Measurements from ENCODE around the gene ARHGEF37. TPM values are rescaled to one million over a fixed set of nuclear protein-coding genes. Genes with fewer than 3 reads are reported as not detected.
"Not testable (repeated sequence)": the region's sequence is repeated elsewhere in the genome, so short reads cannot be mapped to it uniquely, and the experiment has no call there.

ARHGEF37 gene
- total and polyA plus RNA-seq, 4 donors: 0.71 to 6.1 (median 2.7) TPM

- Histone ChIP-seq H3K27me3 (ENCODE audit: control insufficient read depth in 4 of 4, insufficient read depth in 4 of 4, low read length in 3 of 4) (no peaks in the 10 kb centered on the region), H3K9ac (ENCODE audit: low read depth in 1 of 2, low read length in 2 of 2) (no peak overlapping the region), H3K9me3 (ENCODE audit: control insufficient read depth in 4 of 4, low read length in 3 of 4) (no peaks in the 10 kb centered on the region), H3K4me3 (ENCODE audit: low read depth in 1 of 3, low read length in 3 of 3) (no peak overlapping the region), H3K4me1 (ENCODE audit: control insufficient read depth in 4 of 4, insufficient read depth in 4 of 4, low read length in 3 of 4) (no peaks in the 10 kb centered on the region), H3K27ac (ENCODE audit: low read depth in 1 of 2, low read length in 2 of 2) (no peak overlapping the region), H3K36me3 (ENCODE audit: control insufficient read depth in 4 of 4, insufficient read depth in 3 of 4, low read depth in 1 of 4, low read length in 3 of 4) (peaks cover 0 to 4% (median 2%) of the 10 kb centered on the region in 4 donors)
- TF ChIP-seq RXRA (IDR thresholded peaks at IDR 0.05): no peak
- peak; percentile 15 for TF ChIP-seq NR2F2 (IDR thresholded peaks at IDR 0.05)
- 88% methylated on average over 2 of the region's 2 CpGs for WGBS
- DNase-seq (ENCODE audit: low spot score): no peak
Measured at GRCh38 chr5:149596712-149597111, 15.4 kb downstream of the ARHGEF37 start.

- no peak for TF ChIP-seq FOXA2 (IDR thresholded peaks at IDR 0.05)
- no peak for TF ChIP-seq JUND (IDR thresholded peaks at IDR 0.05)
- no peak for TF ChIP-seq GABPA (IDR thresholded peaks at IDR 0.05 in 1 of 2, conservative IDR thresholded peaks at IDR 0.05 in 1 of 2)
- no peak for TF ChIP-seq RXRA (IDR thresholded peaks at IDR 0.05)
- TF ChIP-seq HNF4G (IDR thresholded peaks at IDR 0.05): no peak
- no peak for TF ChIP-seq REST (IDR thresholded peaks at IDR 0.05)
- Histone ChIP-seq H3K9me3 (ENCODE audit: control insufficient read depth in 4 of 4, low read length in 3 of 4) (no peaks in the 10 kb centered on the region), H3K4me1 (ENCODE audit: control insufficient read depth in 4 of 4, insufficient read depth in 4 of 4, low read length in 3 of 4) (no peaks in the 10 kb centered on the region), H3K4me3 (ENCODE audit: low read depth in 1 of 3, low read length in 3 of 3) (no peak overlapping the region), H3K27me3 (ENCODE audit: control insufficient read depth in 4 of 4, insufficient read depth in 4 of 4, low read length in 3 of 4) (no peaks in the 10 kb centered on the region), H3K27ac (ENCODE audit: low read depth in 1 of 2, low read length in 2 of 2) (no peak overlapping the region), H3K9ac (ENCODE audit: low read depth in 1 of 2, low read length in 2 of 2) (no peak overlapping the region), H3K36me3 (ENCODE audit: control insufficient read depth in 4 of 4, insufficient read depth in 3 of 4, low read depth in 1 of 4, low read length in 3 of 4) (peaks cover 0 to 4% (median 2%) of the 10 kb centered on the region in 4 donors)
- no peak for DNase-seq (ENCODE audit: low spot score)
- WGBS: 96% methylated on average over 7 of the region's 7 CpGs
Measured at GRCh38 chr5:149597618-149598017, 16.3 kb downstream of the ARHGEF37 start.

GRCh38 chr5:149598234-149598633 is 16.9 kb downstream of the ARHGEF37 start:
- not testable (repeated sequence) for H3K27ac ChIP-seq (ENCODE audit: low read depth in 1 of 2, low read length in 2 of 2); H3K4me1 ChIP-seq (ENCODE audit: control insufficient read depth in 4 of 4, insufficient read depth in 4 of 4, low read length in 3 of 4); H3K9me3 ChIP-seq (ENCODE audit: control insufficient read depth in 4 of 4, low read length in 3 of 4); H3K36me3 ChIP-seq (ENCODE audit: control insufficient read depth in 4 of 4, insufficient read depth in 3 of 4, low read depth in 1 of 4, low read length in 3 of 4); H3K4me3 ChIP-seq (ENCODE audit: low read depth in 1 of 3, low read length in 3 of 3); H3K27me3 ChIP-seq (ENCODE audit: control insufficient read depth in 4 of 4, insufficient read depth in 4 of 4, low read length in 3 of 4); H3K9ac ChIP-seq (ENCODE audit: low read depth in 1 of 2, low read length in 2 of 2); DNase-seq (ENCODE audit: low spot score)
- WGBS: 90% methylated on average over 2 of the region's 2 CpGs

- WGBS: 98% methylated on average over 3 of the region's 3 CpGs
- no peak for TF ChIP-seq MAX (IDR thresholded peaks at IDR 0.05)
- no peak for TF ChIP-seq ATF3 (IDR thresholded peaks at IDR 0.05)
- no peak for TF ChIP-seq FOXA1 (IDR thresholded peaks at IDR 0.05)
- no peak for TF ChIP-seq YY1 (IDR thresholded peaks at IDR 0.05)
- no peak for TF ChIP-seq FOXA2 (IDR thresholded peaks at IDR 0.05)
- no peak for TF ChIP-seq GABPA (IDR thresholded peaks at IDR 0.05 in 1 of 2, conservative IDR thresholded peaks at IDR 0.05 in 1 of 2)
- TF ChIP-seq REST (IDR thresholded peaks at IDR 0.05): no peak
- no peak for TF ChIP-seq RAD21 (IDR thresholded peaks at IDR 0.05)
- no peak for TF ChIP-seq SP1 (IDR thresholded peaks at IDR 0.05)
- TF ChIP-seq HNF4G (IDR thresholded peaks at IDR 0.05): no peak
- Histone ChIP-seq H3K36me3 (ENCODE audit: control insufficient read depth in 4 of 4, insufficient read depth in 3 of 4, low read depth in 1 of 4, low read length in 3 of 4) (peaks cover 0 to 4% (median 2%) of the 10 kb centered on the region in 4 donors), H3K4me3 (ENCODE audit: low read depth in 1 of 3, low read length in 3 of 3) (no peak overlapping the region), H3K9me3 (ENCODE audit: control insufficient read depth in 4 of 4, low read length in 3 of 4) (no peaks in the 10 kb centered on the region), H3K27me3 (ENCODE audit: control insufficient read depth in 4 of 4, insufficient read depth in 4 of 4, low read length in 3 of 4) (no peaks in the 10 kb centered on the region), H3K9ac (ENCODE audit: low read depth in 1 of 2, low read length in 2 of 2) (no peak overlapping the region), H3K4me1 (ENCODE audit: control insufficient read depth in 4 of 4, insufficient read depth in 4 of 4, low read length in 3 of 4) (peaks cover 0 to 3% (median 2%) of the 10 kb centered on the region in 4 donors), H3K27ac (ENCODE audit: low read depth in 1 of 2, low read length in 2 of 2) (no peak overlapping the region)
- DNase-seq (ENCODE audit: low spot score): no peak
Measured at GRCh38 chr5:149598966-149599365, 17.7 kb downstream of the ARHGEF37 start.

Measured in liver (tissue), 9 donors.